A673 (cell line): ENCODE results near the gene C3orf38.

Source experiments
- CTCF ChIP-seq: fragments of 300-800, 200-600 bp; sonication (generic); conservative IDR thresholded peaks from 2 replicates; pipeline ENCODE4 v1.5.1; 2017; ENCODE audit warnings: low read depth, mild to moderate bottlenecking, antibody characterized with exemption, low read length, moderate library complexity, mixed read lengths
- EZH2 ChIP-seq: fragments of 200-600 bp; sonication (generic); IDR thresholded peaks from 2 replicates; pipeline ENCODE4 v1.6.1; 2017; ENCODE audit warnings: borderline replicate concordance, low read depth, mild to moderate bottlenecking, mixed read lengths, antibody characterized with exemption, low read length; ENCODE audit not compliant: poor library complexity, severe bottlenecking

- TF ChIP-seq CTCF (no peak), EZH2 (no peak)
Measured at GRCh38 chr3:88167704-88168103, 17.9 kb downstream of the C3orf38 start.
